Heart left ventricle (tissue), 16 donors: ENCODE data around the gene MPDZ. TPM values are rescaled to one million over a fixed set of nuclear protein-coding genes. Genes with fewer than 3 reads are reported as not detected.

ENCODE experiments used
- ATAC-seq, 4 donors: fragments of 200-7000 bp; cut with Tn5 transposase; one replicate each; pipeline ENCODE4 v1.9.1; 2020 to 2022; ENCODE audit warnings: moderate library complexity in 4 of 4, mild to moderate bottlenecking in 3 of 4, moderate number of reproducible peaks in 1 of 4
- DNase-seq, 5 donors: peaks; one replicate each; pipeline ENCODE4 v3.0.0-alpha.2; 2020
- H3K27ac ChIP-seq, 12 donors: fragments of 200-600 bp; sonication (generic) in 4 of 12; one replicate each; pipeline versions ENCODE4 v1.5.0 to v1.8.0; 2016 to 2022; ENCODE audit warnings: mild to moderate bottlenecking in 2 of 12
- H3K27me3 ChIP-seq, 9 donors: fragments of 200-600 bp; sonication (generic) in 2 of 9; one replicate each; pipeline versions ENCODE4 v1.5.1 to v1.8.0; 2016 to 2022; ENCODE audit warnings: mild to moderate bottlenecking in 3 of 9
- H3K36me3 ChIP-seq, 9 donors: fragments of 200-600 bp; sonication (generic) in 2 of 9; one replicate each; pipeline versions ENCODE4 v1.5.0 to v1.8.0; 2018 to 2022; ENCODE audit warnings: mild to moderate bottlenecking in 2 of 9
- H3K4me1 ChIP-seq, 12 donors: fragments of 200-600 bp; sonication (generic) in 4 of 12; one replicate each; pipeline versions ENCODE4 v1.5.0 to v1.8.0; 2016 to 2022; ENCODE audit warnings: mild to moderate bottlenecking in 3 of 12
- H3K4me3 ChIP-seq, 12 donors: fragments of 200-600 bp; sonication (generic) in 4 of 12; one replicate each; pipeline versions ENCODE4 v1.5.0 to v1.8.0; 2017 to 2022; ENCODE audit warnings: mild to moderate bottlenecking in 9 of 12, moderate library complexity in 4 of 12
- H3K9me3 ChIP-seq, 12 donors: fragments of 200-600 bp; sonication (generic) in 4 of 12; one replicate each; pipeline versions ENCODE4 v1.5.0 to v1.8.0; 2016 to 2022; ENCODE audit warnings: mild to moderate bottlenecking in 1 of 12
- CTCF ChIP-seq, 12 donors: fragments of 200-600 bp; sonication (generic) in 4 of 12; IDR thresholded peaks; one replicate each; pipeline versions ENCODE4 v1.5.0 to v1.8.0; 2018 to 2022; ENCODE audit warnings: antibody characterized with exemption in 12 of 12, mild to moderate bottlenecking in 5 of 12
- POLR2A ChIP-seq, 2 donors: fragments of 450-650 bp; IDR thresholded peaks; one replicate each; pipeline ENCODE4 v1.6.1; 2017; ENCODE audit warnings: antibody characterized with exemption in 2 of 2, mild to moderate bottlenecking in 2 of 2, moderate library complexity in 2 of 2
- WGBS, 4 donors: extraction: QIAGEN DNeasy Blood & Tissue Kit in 2 of 4; methylation state at CpG; one replicate each; pipeline versions ENCODE4 v1.1.5 to v1.1.7; 2013 to 2018; 5-methylcytosine and 5-hydroxymethylcytosine counted together
- intact Hi-C, 10 donors: fragments of 100-400 bp; cut with DNase I; formaldehyde crosslinking; loops; one replicate each; pipeline versions ENCODE4 v1.11.1 to v1.14.2; 2022
- polyA plus RNA-seq, 2 donors: library from polyadenylated mRNA; stranded (reverse); fragments of 200-250 nt; gene quantifications; one replicate each; pipeline ENCODE4 v1.2.3, GENCODE V29; 2013
- total RNA-seq, 9 donors: library from RNA; depleted of rRNA in 2 of 9; stranded (reverse); fragments of >200 nt in 2 of 9; fragmentation: NEBNext Ultra II Directional in 3 of 9; extraction: Animal tissue kit (Norgen Biotek cat#: 25700) in 3 of 9; gene quantifications; one replicate each; pipeline versions ENCODE4 v1.1.0 to v1.2.4, GENCODE V29; 2016 to 2023
- donor health status: ischemic (EF 13 %, LVEDD 7.1; RV severe dilation, severe dysfunction).
- donor health status: healthy with polysubstance abuse.
- donor health status: DM: no; HTN: yes; CAD: no.
- donor health status: DM: no; HTN: no; CAD: no.
- donor health status: ischemic (EF 25% LVEDD 6.9; RV normal size, moderate dysfunction).
- donor health status: ischemic (EF 25% LVEDD 5.7; RV mildly dilated, moderate dysfunction).
- donor health status: healthy.
- donor health status: DM: yes; HTN: yes; CAD: no.
- donor health status: ischemic (EF 35%, LVEDD 5.7; RV mildly dilated, moderate dysfunction).
- donor health status: nonischemic (EF 11% LVEDD 7.7; RV severe dilation, severe dysfunction).
- donor health status: DM: yes; HTN: yes; CAD: no.
- donor health status: PGD.
- donor health status: ischemic (EF 29% LVEDD 5.4; RV normal size, mild dysfunction).
- donor health status: nonischemic (EF 23%, LVEDD 6.1; RV moderate dilation, normal function).

The MPDZ gene
- total and polyA plus RNA-seq, 11 donors: 19.5 to 106 (median 64.8) TPM

- H3K36me3 ChIP-seq: peaks cover 0 to 97% (median 49%) of the 10 kb centered on the region in 9 donors
- intact Hi-C loops: loop anchor here in 1 of 10 donors (5.0 kb wide), 1 partner anchor 49 kb away; no protein-coding TSS in a partner anchor
- H3K4me3 ChIP-seq: no peak overlapping the region
Measured at GRCh38 chr9:13186774-13187173, 92.7 kb downstream of the MPDZ start.

DNA sequence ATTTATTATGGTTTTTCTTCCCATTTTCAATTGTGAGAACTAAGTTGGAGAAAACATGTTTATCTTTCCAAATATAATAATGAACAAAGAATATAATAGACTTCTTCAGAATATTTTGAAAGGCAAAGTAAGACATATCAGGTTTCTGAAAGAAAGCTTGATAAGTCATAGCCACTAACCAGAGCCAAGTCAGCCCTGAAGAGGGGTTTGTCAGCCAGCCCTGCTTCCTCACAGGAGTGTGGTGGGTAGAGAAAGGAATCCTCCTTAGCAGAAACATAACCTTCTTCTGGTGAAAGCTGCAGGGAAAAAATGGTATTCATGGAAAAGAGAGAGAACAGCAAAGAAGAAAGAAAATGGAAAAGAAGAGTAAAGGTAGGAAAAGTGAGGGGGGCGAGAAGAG is 93.4 kb downstream of the MPDZ start:
- H3K27ac ChIP-seq: no peak overlapping the region
- WGBS, 4 donors: 94 to 97% (median 97%) methylated on average over 1 of the region's 1 CpG
- intact Hi-C loops: loop anchor here in 1 of 10 donors (5.0 kb wide), 1 partner anchor 49 kb away; no protein-coding TSS in a partner anchor
- no peak for TF ChIP-seq POLR2A (IDR thresholded peaks at IDR 0.05)
- H3K36me3 ChIP-seq: peaks cover 0 to 97% (median 50%) of the 10 kb centered on the region in 9 donors
- H3K27me3 ChIP-seq: no peaks in the 10 kb centered on the region
- H3K4me3 ChIP-seq: no peak overlapping the region
- ATAC-seq (no peak), DNase-seq (no peak)
- H3K9me3 ChIP-seq: no peaks in the 10 kb centered on the region
- H3K4me1 ChIP-seq: no peaks in the 10 kb centered on the region

More at GRCh38 chr9:13186774-13187173, 92.7 kb downstream of the MPDZ start:
- Histone ChIP-seq H3K27ac (no peak overlapping the region), H3K27me3 (no peaks in the 10 kb centered on the region), H3K9me3 (no peaks in the 10 kb centered on the region), H3K4me1 (no peaks in the 10 kb centered on the region)
- WGBS, 4 donors: 85 to 93% (median 91%) methylated on average over 5 of the region's 5 CpGs
- TF ChIP-seq CTCF (IDR thresholded peaks at IDR 0.05) (no peak), POLR2A (IDR thresholded peaks at IDR 0.05) (no peak)
- DNase-seq (no peak), ATAC-seq (no peak)

DNA sequence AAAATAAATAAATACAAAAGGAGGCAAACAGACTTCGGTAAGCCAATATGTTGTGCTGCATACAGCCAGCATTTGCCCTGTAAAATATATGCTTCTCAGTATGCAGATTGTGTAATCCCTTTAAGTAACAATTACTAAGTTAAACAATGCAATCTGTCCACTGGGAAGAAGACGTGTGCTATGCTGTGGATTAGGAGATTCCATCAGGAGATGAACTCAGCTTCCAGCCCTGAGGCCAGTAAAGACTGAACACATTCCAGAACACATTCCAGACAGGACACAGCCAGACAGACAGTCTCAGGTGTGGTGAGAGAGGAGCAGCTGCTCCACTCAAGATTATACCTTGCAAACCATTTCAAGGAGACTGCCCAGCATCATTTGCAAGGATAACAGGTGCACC is 97.8 kb downstream of the MPDZ start:
- no peak for ATAC-seq

GRCh38 chr9:13179257-13179656 is 100.2 kb downstream of the MPDZ start:
- Histone ChIP-seq H3K36me3 (peaks cover 0 to 97% (median 39%) of the 10 kb centered on the region in 9 donors), H3K9me3 (no peaks in the 10 kb centered on the region), H3K27ac (no peak overlapping the region), H3K4me1 (no peaks in the 10 kb centered on the region), H3K27me3 (no peaks in the 10 kb centered on the region), H3K4me3 (no peak overlapping the region)
- intact Hi-C loops: no loop called here
- DNase-seq: no peak
- 50 to 61% (median 55%) methylated on average over 3 of the region's 3 CpGs for WGBS, 4 donors
- TF ChIP-seq POLR2A (IDR thresholded peaks at IDR 0.05) (no peak), CTCF (IDR thresholded peaks at IDR 0.05) (no peak)
- no peak for ATAC-seq

More for the DNA sequence above, 97.8 kb downstream of the MPDZ start:
- Histone ChIP-seq H3K4me3 (no peak overlapping the region), H3K27me3 (no peaks in the 10 kb centered on the region), H3K27ac (no peak overlapping the region), H3K36me3 (peaks cover 0 to 95% (median 35%) of the 10 kb centered on the region in 9 donors), H3K4me1 (no peaks in the 10 kb centered on the region), H3K9me3 (no peaks in the 10 kb centered on the region)
- no peak for DNase-seq
- WGBS, 4 donors: 55 to 81% (median 75%) methylated on average over 2 of the region's 2 CpGs
- TF ChIP-seq CTCF (IDR thresholded peaks at IDR 0.05) (no peak), POLR2A (IDR thresholded peaks at IDR 0.05) (no peak)
- intact Hi-C loops: no loop called here

DNA sequence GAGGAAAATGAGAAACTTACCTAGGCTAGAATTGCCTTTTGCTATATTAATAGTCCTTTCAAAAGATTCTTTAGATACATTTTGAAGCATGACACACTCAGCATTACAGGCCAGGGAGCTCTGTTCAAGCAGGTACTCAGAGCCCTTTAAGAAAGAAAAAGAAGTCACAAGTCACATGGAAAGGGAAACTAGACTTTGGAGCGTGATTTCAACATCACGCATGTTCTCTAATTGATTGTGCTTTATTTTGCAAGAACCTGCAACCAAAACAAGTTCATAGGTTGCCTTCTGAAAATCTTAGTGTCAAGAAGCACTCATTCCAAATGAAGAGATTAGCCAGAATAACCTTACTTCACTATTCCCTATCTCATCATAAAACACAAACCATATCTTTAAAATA is 103.8 kb downstream of the MPDZ start:
- H3K36me3 ChIP-seq: peaks cover 0 to 96% (median 24%) of the 10 kb centered on the region in 9 donors
- no peaks in the 10 kb centered on the region for H3K4me1 ChIP-seq
- no peak for ATAC-seq
- TF ChIP-seq CTCF (IDR thresholded peaks at IDR 0.05): no peak
- no peak for TF ChIP-seq POLR2A (IDR thresholded peaks at IDR 0.05)
- H3K9me3 ChIP-seq: no peaks in the 10 kb centered on the region
- DNase-seq: no peak
- 92 to 98% (median 94%) methylated on average over 2 of the region's 2 CpGs for WGBS, 4 donors
- intact Hi-C loops: no loop called here
- no peaks in the 10 kb centered on the region for H3K27me3 ChIP-seq
- H3K4me3 ChIP-seq: no peak overlapping the region
- H3K27ac ChIP-seq: no peak overlapping the region
